ENCODE results near the gene GRPEL2. TPM values are rescaled to one million over a fixed set of nuclear protein-coding genes. Genes with fewer than 3 reads are reported as not detected.

The GRPEL2 gene
- total RNA-seq, 1 experiment from 2014 or later = 48.9 TPM

- TF ChIP-seq ZBTB33 (IDR thresholded peaks at IDR 0.05; ENCODE audit: extremely low read depth, insufficient replicate concordance, low read length) (no peak), SIN3A (IDR thresholded peaks at IDR 0.05; ENCODE audit: low read depth) (no peak), POLR2A (IDR thresholded peaks at IDR 0.05; ENCODE audit: borderline replicate concordance, extremely low read depth, insufficient read depth, insufficient read length) (no peak), ELF1 (IDR thresholded peaks at IDR 0.05; ENCODE audit: borderline replicate concordance, low read depth) (no peak)
Measured at GRCh38 chr5:149387081-149387631, 41.9 kb downstream of the GRPEL2 start (continued).

GRCh38 chr5:149387982-149388381, 42.7 kb downstream of the GRPEL2 start:
- ChIA-PET POLR2A (no interaction called here), RAD21 (ENCODE audit: low non-redundant PET in 1 of 2, low total read pairs in 2 of 2, uncharacterized antibody in 2 of 2, unreplicated experiment in 2 of 2) (no interaction called here), CTCF (no interaction called here)
- Histone ChIP-seq H3K79me2 (ENCODE audit: insufficient read depth, low read length) (no peaks in the 10 kb centered on the region), H3K4me3 (replicated peaks in 1 of 2; ENCODE audit: low read depth in 1 of 2, low read length in 2 of 2) (no peak overlapping the region), H3K27ac (ENCODE audit: low read depth, low read length) (no peak overlapping the region), H3K9me3 (ENCODE audit: control insufficient read depth in 1 of 2, insufficient read depth in 1 of 2, low read depth in 1 of 2, low read length in 2 of 2) (no peaks in the 10 kb centered on the region), H3K36me3 (ENCODE audit: control insufficient read depth in 1 of 2, insufficient read depth in 2 of 2, low read length in 2 of 2) (no peaks in the 10 kb centered on the region), H2AFZ (ENCODE audit: low read depth, low read length, poor library complexity, severe bottlenecking) (no peak overlapping the region), H3K9me2 (ENCODE audit: insufficient read depth) (no peaks in the 10 kb centered on the region), H3K27me3 (ENCODE audit: insufficient read depth, low read length) (no peaks in the 10 kb centered on the region), H4K20me1 (ENCODE audit: insufficient read depth) (no peaks in the 10 kb centered on the region), H3K9ac (ENCODE audit: low read length) (no peak overlapping the region), H3K4me1 (ENCODE audit: control insufficient read depth in 1 of 2, insufficient read depth in 2 of 2, low read length in 2 of 2) (peaks cover 0 to 4% of the 10 kb centered on the region in 2 experiments; a peak in 1 of 4 replicates), H3K4me2 (ENCODE audit: low read length) (no peak overlapping the region)
- ATAC-seq = no peak
- no TSS peak for BruUV-seq (replicated peaks)
- DNase-seq (ENCODE audit: low read depth, low spot score) = no peak
- intact Hi-C loops (cut with micrococcal nuclease) = no loop called here
- TF ChIP-seq ZNF274 (IDR thresholded peaks at IDR 0.05; ENCODE audit: low read depth, low read length) (no peak), POLR2AphosphoS5 (IDR thresholded peaks at IDR 0.05; ENCODE audit: low read depth, low read length) (no peak)
- TF ChIP-seq, protein P1, sequence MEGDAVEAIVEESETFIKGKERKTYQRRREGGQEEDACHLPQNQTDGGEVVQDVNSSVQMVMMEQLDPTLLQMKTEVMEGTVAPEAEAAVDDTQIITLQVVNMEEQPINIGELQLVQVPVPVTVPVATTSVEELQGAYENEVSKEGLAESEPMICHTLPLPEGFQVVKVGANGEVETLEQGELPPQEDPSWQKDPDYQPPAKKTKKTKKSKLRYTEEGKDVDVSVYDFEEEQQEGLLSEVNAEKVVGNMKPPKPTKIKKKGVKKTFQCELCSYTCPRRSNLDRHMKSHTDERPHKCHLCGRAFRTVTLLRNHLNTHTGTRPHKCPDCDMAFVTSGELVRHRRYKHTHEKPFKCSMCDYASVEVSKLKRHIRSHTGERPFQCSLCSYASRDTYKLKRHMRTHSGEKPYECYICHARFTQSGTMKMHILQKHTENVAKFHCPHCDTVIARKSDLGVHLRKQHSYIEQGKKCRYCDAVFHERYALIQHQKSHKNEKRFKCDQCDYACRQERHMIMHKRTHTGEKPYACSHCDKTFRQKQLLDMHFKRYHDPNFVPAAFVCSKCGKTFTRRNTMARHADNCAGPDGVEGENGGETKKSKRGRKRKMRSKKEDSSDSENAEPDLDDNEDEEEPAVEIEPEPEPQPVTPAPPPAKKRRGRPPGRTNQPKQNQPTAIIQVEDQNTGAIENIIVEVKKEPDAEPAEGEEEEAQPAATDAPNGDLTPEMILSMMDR (IDR thresholded peaks at IDR 0.05 in 2 of 3, conservative IDR thresholded peaks at IDR 0.05 in 1 of 3; ENCODE audit: borderline replicate concordance in 1 of 3, insufficient read depth in 1 of 3, low read depth in 2 of 3, low read length in 2 of 3) = no peak
